K562 (cell line): ENCODE results near the gene ACTR5. TPM values are rescaled to one million over a fixed set of nuclear protein-coding genes. Genes with fewer than 3 reads are reported as not detected.

Experiments
- CSDE1 ChIP-seq, 2 experiments: fragments of 450-650 bp; IDR thresholded peaks; 2 replicates each; pipeline ENCODE4 v1.6.1; 2016; ENCODE audit warnings: mild to moderate bottlenecking in 1 of 2
- DDX20 ChIP-seq: fragments of 450-650 bp; IDR thresholded peaks from 2 replicates; pipeline ENCODE4 v1.6.1; 2016; ENCODE audit warnings: missing genetic modification characterization, low read depth, mild to moderate bottlenecking, missing compliant biosample characterization, moderate library complexity
- DNMT1 ChIP-seq: fragments of 450-650 bp; IDR thresholded peaks from 2 replicates; pipeline ENCODE4 v1.6.1; 2016; ENCODE audit warnings: antibody characterized with exemption, mild to moderate bottlenecking
- EHMT2 ChIP-seq: fragments of 450-650 bp; IDR thresholded peaks from 2 replicates; pipeline ENCODE4 v1.6.1; 2018; ENCODE audit warnings: antibody characterized with exemption
- EP400 ChIP-seq: fragments of 450-650 bp; IDR thresholded peaks from 2 replicates; pipeline ENCODE4 v1.6.1; 2017; ENCODE audit warnings: antibody characterized with exemption, mild to moderate bottlenecking, moderate library complexity
- FOXA1 ChIP-seq: fragments of 450-650 bp; IDR thresholded peaks from 2 replicates; pipeline ENCODE4 v1.6.1; 2016; ENCODE audit warnings: mild to moderate bottlenecking, borderline replicate concordance
- HDAC2 ChIP-seq: fragments of 450-650 bp; IDR thresholded peaks from 2 replicates; pipeline ENCODE4 v1.6.1; 2016; ENCODE audit warnings: mild to moderate bottlenecking
- KAT8 ChIP-seq: fragments of 450-650 bp; IDR thresholded peaks from 2 replicates; pipeline ENCODE4 v1.6.1; 2016; ENCODE audit warnings: low read depth, mild to moderate bottlenecking
- MEF2D ChIP-seq: conservative IDR thresholded peaks from 2 replicates; pipeline ENCODE4 v1.6.1; 2016; ENCODE audit warnings: low read depth, missing genetic modification characterization, missing compliant biosample characterization
- MYBL2 ChIP-seq, 2 experiments: fragments of 450-650 bp in 1 of 2; sonication (generic) in 1 of 2; formaldehyde crosslinking in 1 of 2; IDR thresholded peaks; 2 replicates each; pipeline versions ENCODE4 v1.6.1 to v1.8.1; 2017 to 2022; ENCODE audit warnings: borderline replicate concordance in 1 of 2, inconsistent platforms in 1 of 2, low read depth in 1 of 2, mild to moderate bottlenecking in 1 of 2, missing genetic modification reagents in 1 of 2, moderate library complexity in 1 of 2
- RFX1 ChIP-seq: fragments of 450-650 bp; IDR thresholded peaks from 2 replicates; pipeline ENCODE4 v1.6.1; 2016; ENCODE audit warnings: mild to moderate bottlenecking, moderate library complexity
- SAFB ChIP-seq: fragments of 200-400 bp; formaldehyde crosslinking; IDR thresholded peaks from 2 replicates; pipeline ENCODE4 v1.6.1; 2017; ENCODE audit warnings: low read depth, low read length, borderline replicate concordance
- XRCC3 ChIP-seq: fragments of 450-650 bp; IDR thresholded peaks from 2 replicates; pipeline ENCODE4 v1.6.1; 2017; ENCODE audit warnings: mild to moderate bottlenecking, moderate library complexity
- YY1 ChIP-seq, 3 experiments: IDR thresholded peaks; 2 replicates each; pipeline ENCODE4 v1.6.1; 2011; ENCODE audit warnings: low read length in 2 of 3, mild to moderate bottlenecking in 2 of 3, moderate library complexity in 2 of 3, borderline replicate concordance in 1 of 3, control low read depth in 1 of 3, low read depth in 1 of 3; ENCODE audit not compliant: insufficient read depth in 3 of 3, insufficient replicate concordance in 2 of 3, control insufficient read depth in 1 of 3, insufficient read length in 1 of 3; ENCODE audit errors: extremely low read depth in 1 of 3
- ZBTB8A ChIP-seq: fragments of 450-650 bp; IDR thresholded peaks from 2 replicates; pipeline ENCODE4 v1.6.1; 2018; ENCODE audit warnings: mild to moderate bottlenecking, moderate library complexity; ENCODE audit not compliant: partially characterized antibody
- ZFPM2 ChIP-seq: fragments of 250-450 bp; sonication (Bioruptor Pico); IDR thresholded peaks from 2 replicates; pipeline ENCODE4 v1.5.1; 2022; ENCODE audit warnings: mild to moderate bottlenecking
- ZNF217 ChIP-seq: sonication (generic); formaldehyde crosslinking; IDR thresholded peaks from 2 replicates; pipeline ENCODE4 v1.8.0; 2022; ENCODE audit warnings: mild to moderate bottlenecking, missing genetic modification reagents
- polyA plus RNA-seq, 8 experiments: library from polyadenylated mRNA; depleted of rRNA in 4 of 8; stranded (reverse) in 5 of 8; unstranded in 3 of 8; fragments of >200 nt; fragmentation: Nextera tagmentation in 2 of 8; fragmentation: Illumina TruSeq in 1 of 8; extraction: Ambion mirVana in 2 of 8; extraction: Trizol in 1 of 8; gene quantifications; 2 replicates each; pipeline versions ENCODE4 v1.2.1 to v1.2.3, GENCODE V29; 2011 to 2014; ENCODE audit warnings: inconsistent platforms in 1 of 8, missing spikeins in 1 of 8
- total RNA-seq, 7 experiments: library from RNA; depleted of rRNA in 6 of 7; stranded (reverse); fragments of >200 nt in 6 of 7; fragmentation: Illumina TruSeq in 2 of 7; extraction: Trizol in 2 of 7; gene quantifications; 2 replicates each; pipeline versions ENCODE4 v1.2.1 to v1.2.3, GENCODE V29; 2011 to 2021; ENCODE audit warnings: low replicate concordance in 1 of 7
- TF ChIP-seq, protein P1 (sequence below): fragments of 450-650 bp; IDR thresholded peaks from one replicate; pipeline ENCODE4 v1.6.1; 2018; ENCODE audit warnings: mild to moderate bottlenecking, moderate library complexity; ENCODE audit not compliant: partially characterized antibody
- TF ChIP-seq, protein P2 (sequence below): fragments of 450-650 bp; IDR thresholded peaks from 2 replicates; pipeline ENCODE4 v1.6.1; 2016; ENCODE audit warnings: missing biosample characterization, missing genetic modification characterization
- TF ChIP-seq, protein P3 (sequence below): sonication (generic); formaldehyde crosslinking; IDR thresholded peaks from 2 replicates; pipeline ENCODE4 v1.8.0; 2022; ENCODE audit warnings: mild to moderate bottlenecking, missing genetic modification reagents

ACTR5 gene
- total and polyA plus RNA-seq, 9 of the 15 experiments (the other 6 are each of a cell fraction or from before 2014, with no cell fraction given), result 0.93 to 18.8 (median 12.9) TPM

DNA sequence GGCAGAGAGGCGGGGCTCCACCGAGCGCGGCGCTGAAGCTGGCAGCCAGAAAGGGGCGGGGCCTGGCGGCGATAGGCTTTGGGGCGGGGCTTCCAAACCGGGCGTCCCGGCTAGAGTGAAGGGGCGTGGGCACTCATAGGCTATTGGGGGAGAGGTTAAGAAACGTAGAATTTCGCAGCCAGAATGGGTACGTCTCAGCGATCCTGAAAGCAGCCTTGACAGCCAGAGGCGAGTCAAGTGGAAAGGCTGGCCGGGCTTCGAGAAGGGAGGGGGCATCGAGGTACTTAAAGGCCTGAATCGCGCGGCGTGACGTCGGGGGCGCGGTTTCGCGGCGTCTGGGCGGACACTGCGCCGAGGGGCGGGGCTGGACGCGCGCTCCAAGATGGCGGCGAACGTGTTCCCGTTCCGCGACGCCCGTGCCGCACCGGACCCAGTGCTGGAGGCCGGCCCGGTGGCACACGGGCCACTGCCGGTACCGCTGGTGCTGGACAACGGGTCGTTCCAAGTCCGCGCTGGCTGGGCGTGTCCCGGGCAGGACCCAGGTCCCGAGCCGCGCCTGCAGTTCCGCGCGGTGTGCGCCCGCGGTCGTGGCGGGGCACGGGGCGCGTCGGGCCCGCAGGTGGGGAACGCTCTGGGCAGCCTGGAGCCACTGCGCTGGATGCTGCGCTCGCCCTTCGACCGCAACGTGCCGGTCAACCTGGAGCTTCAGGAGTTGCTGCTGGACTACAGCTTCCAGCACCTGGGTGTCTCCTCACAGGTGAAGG lies at the start of gene ACTR5 (continued):
- TF ChIP-seq ZBTB8A, result no peak
- TF ChIP-seq MEF2D (tag), result no peak
- no peak for TF ChIP-seq CSDE1 (IDR thresholded peaks at IDR 0.05)
- TF ChIP-seq SAFB, result 0 out of 2 replicates have a peak, but pooled peaks have one; percentile 38
- no peak for TF ChIP-seq MYBL2 (IDR thresholded peaks at IDR 0.05; ENCODE audit: low read depth)
- TF ChIP-seq MYBL2 (CRISPR knock-in tag; IDR thresholded peaks at IDR 0.05; ENCODE audit: borderline replicate concordance), result no peak
- peak; percentile 13; the same call in 1 of the 2 replicates for TF ChIP-seq EP400
- no peak for TF ChIP-seq FOXA1
- TF ChIP-seq, protein P1, sequence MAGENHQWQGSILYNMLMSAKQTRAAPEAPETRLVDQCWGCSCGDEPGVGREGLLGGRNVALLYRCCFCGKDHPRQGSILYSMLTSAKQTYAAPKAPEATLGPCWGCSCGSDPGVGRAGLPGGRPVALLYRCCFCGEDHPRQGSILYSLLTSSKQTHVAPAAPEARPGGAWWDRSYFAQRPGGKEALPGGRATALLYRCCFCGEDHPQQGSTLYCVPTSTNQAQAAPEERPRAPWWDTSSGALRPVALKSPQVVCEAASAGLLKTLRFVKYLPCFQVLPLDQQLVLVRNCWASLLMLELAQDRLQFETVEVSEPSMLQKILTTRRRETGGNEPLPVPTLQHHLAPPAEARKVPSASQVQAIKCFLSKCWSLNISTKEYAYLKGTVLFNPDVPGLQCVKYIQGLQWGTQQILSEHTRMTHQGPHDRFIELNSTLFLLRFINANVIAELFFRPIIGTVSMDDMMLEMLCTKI, result no peak
- TF ChIP-seq DNMT1, result no peak
- TF ChIP-seq, protein P2, sequence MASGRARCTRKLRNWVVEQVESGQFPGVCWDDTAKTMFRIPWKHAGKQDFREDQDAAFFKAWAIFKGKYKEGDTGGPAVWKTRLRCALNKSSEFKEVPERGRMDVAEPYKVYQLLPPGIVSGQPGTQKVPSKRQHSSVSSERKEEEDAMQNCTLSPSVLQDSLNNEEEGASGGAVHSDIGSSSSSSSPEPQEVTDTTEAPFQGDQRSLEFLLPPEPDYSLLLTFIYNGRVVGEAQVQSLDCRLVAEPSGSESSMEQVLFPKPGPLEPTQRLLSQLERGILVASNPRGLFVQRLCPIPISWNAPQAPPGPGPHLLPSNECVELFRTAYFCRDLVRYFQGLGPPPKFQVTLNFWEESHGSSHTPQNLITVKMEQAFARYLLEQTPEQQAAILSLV (tag), result no peak
- no peak for TF ChIP-seq DDX20
- TF ChIP-seq HDAC2, result no peak
- TF ChIP-seq, protein P3, sequence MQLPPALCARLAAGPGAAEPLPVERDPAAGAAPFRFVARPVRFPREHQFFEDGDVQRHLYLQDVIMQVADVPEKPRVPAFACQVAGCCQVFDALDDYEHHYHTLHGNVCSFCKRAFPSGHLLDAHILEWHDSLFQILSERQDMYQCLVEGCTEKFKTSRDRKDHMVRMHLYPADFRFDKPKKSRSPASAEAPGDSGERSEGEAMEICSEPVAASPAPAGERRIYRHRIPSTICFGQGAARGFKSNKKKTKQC (CRISPR knock-in tag), result peak; percentile 76; the same call in 1 of the 2 replicates
- no peak for TF ChIP-seq XRCC3
- peak; percentile 84 to 97 (median 93) for TF ChIP-seq YY1 (IDR thresholded peaks at IDR 0.05; ENCODE audit: borderline replicate concordance in 1 of 3, control insufficient read depth in 1 of 3, extremely low read depth in 1 of 3, insufficient read depth in 3 of 3, insufficient read length in 1 of 3, insufficient replicate concordance in 2 of 3, low read depth in 1 of 3, low read length in 2 of 3)
- no peak for TF ChIP-seq KAT8
- TF ChIP-seq ZFPM2 (CRISPR knock-in tag), result no peak
- TF ChIP-seq RFX1, result no peak
- no peak for TF ChIP-seq ZNF217 (CRISPR knock-in tag)
- TF ChIP-seq EHMT2, result no peak
